Measurements from ENCODE around the gene UGT1A5.

UGT1A5 gene

GRCh38 chr2:233807215-233807865 is 94.6 kb downstream of the UGT1A5 start:
- TF ChIP-seq SIN3A (IDR thresholded peaks at IDR 0.05; ENCODE audit: borderline replicate concordance, insufficient read depth, low read length) (no peak), TAF1 (IDR thresholded peaks at IDR 0.05; ENCODE audit: borderline replicate concordance, insufficient read depth, low read length) (no peak), POLR2AphosphoS5 (IDR thresholded peaks at IDR 0.05; ENCODE audit: low read depth, low read length) (no peak), FOXP2 (optimal IDR thresholded peaks at IDR 0.05; ENCODE audit: borderline replicate concordance, extremely low read depth, extremely low read length, insufficient read depth) (no peak), REST (IDR thresholded peaks at IDR 0.05; ENCODE audit: insufficient read depth in 1 of 2, low read depth in 2 of 2, low read length in 2 of 2) (no peak)

GRCh38 chr2:233807966-233808935 is 95.5 kb downstream of the UGT1A5 start:
- TF ChIP-seq TAF1 (IDR thresholded peaks at IDR 0.05; ENCODE audit: borderline replicate concordance, insufficient read depth, low read length) = no peak
- TF ChIP-seq POLR2AphosphoS5 (IDR thresholded peaks at IDR 0.05; ENCODE audit: low read depth, low read length) = no peak
- TF ChIP-seq REST (IDR thresholded peaks at IDR 0.05; ENCODE audit: insufficient read depth in 1 of 2, low read depth in 2 of 2, low read length in 2 of 2) = no peak
- TF ChIP-seq SIN3A (IDR thresholded peaks at IDR 0.05; ENCODE audit: borderline replicate concordance, insufficient read depth, low read length) = no peak
- no peak for TF ChIP-seq FOXP2 (optimal IDR thresholded peaks at IDR 0.05; ENCODE audit: borderline replicate concordance, extremely low read depth, extremely low read length, insufficient read depth)

GRCh38 chr2:233810385-233810784 is 97.7 kb downstream of the UGT1A5 start:
- TF ChIP-seq POLR2AphosphoS5 (IDR thresholded peaks at IDR 0.05; ENCODE audit: low read depth, low read length) (no peak), FOXP2 (optimal IDR thresholded peaks at IDR 0.05; ENCODE audit: borderline replicate concordance, extremely low read depth, extremely low read length, insufficient read depth) (no peak), REST (IDR thresholded peaks at IDR 0.05; ENCODE audit: insufficient read depth in 1 of 2, low read depth in 2 of 2, low read length in 2 of 2) (no peak), SIN3A (IDR thresholded peaks at IDR 0.05; ENCODE audit: borderline replicate concordance, insufficient read depth, low read length) (no peak)

- TF ChIP-seq REST (IDR thresholded peaks at IDR 0.05; ENCODE audit: insufficient read depth in 1 of 2, low read depth in 2 of 2, low read length in 2 of 2) (no peak), POLR2AphosphoS5 (IDR thresholded peaks at IDR 0.05; ENCODE audit: low read depth, low read length) (no peak), FOXP2 (optimal IDR thresholded peaks at IDR 0.05; ENCODE audit: borderline replicate concordance, extremely low read depth, extremely low read length, insufficient read depth) (no peak), TAF1 (IDR thresholded peaks at IDR 0.05; ENCODE audit: borderline replicate concordance, insufficient read depth, low read length) (no peak), SIN3A (IDR thresholded peaks at IDR 0.05; ENCODE audit: borderline replicate concordance, insufficient read depth, low read length) (no peak)
Measured at GRCh38 chr2:233811087-233811486, 98.4 kb downstream of the UGT1A5 start.
